Activated CD4-positive, alpha-beta T cell treated with anti-CD3 and anti-CD28 coated beads, Interleukin-2, amount 50 U/mL, for 1 hour (primary cell): ENCODE data around the gene STARD5.
A peak's percentile ranks its signal among the peaks of the same experiment; 100 is the strongest.
"Not testable (repeated sequence)": the region's sequence is repeated elsewhere in the genome, so short reads cannot be mapped to it uniquely, and the experiment has no call there.

Experiments
- DNase-seq: peaks from one replicate; pipeline ENCODE4 v3.0.0-alpha.2; 2020

Gene STARD5

DNA sequence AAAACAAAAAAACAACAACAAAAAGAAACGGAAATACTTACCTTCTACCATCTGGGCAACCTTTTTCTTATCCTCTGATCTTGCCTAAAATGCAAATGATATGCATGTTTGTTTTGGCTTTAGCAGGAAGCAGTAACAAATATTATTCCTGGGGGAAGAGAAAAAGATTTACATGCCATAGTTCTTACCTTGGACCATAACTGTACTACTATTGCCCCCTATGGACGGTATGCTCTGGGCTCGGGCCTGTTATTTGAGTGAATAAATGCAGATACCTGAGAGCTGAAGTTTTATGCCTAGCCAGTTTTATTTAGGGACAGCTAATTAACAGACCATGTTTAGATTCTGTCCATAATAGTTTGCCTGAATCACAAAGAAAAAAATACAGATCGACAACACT, 12.6 kb upstream of the STARD5 start:
- DNase-seq = peak; percentile 24

DNA sequence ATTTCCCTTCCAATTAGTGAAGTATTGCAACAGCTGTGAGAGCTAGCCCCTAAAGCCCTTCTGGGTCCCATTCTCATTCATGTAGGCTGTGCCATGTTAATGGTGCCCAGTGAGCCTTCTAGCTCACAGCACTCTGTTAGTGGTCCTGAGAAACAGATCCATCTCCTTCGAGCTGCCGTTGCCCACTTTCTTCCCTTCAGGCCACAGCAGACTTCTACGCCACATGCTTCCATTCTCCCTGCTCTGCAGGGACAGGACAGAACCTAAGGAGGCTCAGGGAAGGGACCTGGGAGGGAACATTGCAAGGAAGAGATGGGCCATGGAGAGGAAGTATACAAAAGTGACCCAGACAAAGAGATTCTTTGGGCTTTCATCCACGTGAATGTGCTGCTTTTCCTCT, 11.7 kb upstream of the STARD5 start:
- no peak for DNase-seq

DNA sequence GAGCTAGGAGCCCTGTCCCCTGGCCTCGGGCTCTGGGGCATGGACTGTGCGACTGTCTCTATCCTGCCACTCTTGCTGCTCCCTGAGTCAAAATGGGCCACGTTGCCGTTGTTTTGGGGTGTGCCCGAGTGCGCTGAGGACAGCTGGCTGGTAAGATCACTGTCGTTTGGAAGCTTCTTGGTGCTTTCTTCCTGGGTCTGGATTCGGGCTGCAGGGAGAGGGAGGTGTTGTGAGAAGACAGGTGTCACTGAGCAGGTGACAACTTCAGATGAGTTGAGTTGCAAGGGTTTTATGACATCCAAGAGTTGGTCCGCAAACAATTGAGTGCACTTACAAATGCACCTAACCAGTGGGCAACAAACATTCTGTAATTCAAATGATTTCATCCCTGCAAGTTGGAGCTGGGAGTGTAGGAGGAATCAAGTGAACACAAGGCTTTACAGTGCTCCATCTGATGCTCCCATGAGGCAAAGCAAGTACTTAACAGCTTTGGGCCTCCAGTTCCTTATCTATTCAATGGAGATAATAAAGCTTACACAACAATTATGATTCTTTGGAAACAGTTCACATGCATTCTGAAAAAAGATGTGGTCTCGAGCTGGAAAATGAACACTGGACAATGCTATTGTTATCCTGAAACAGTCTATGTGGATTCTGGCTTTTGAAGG, 11.0 kb upstream of the STARD5 start:
- DNase-seq = no peak

DNA sequence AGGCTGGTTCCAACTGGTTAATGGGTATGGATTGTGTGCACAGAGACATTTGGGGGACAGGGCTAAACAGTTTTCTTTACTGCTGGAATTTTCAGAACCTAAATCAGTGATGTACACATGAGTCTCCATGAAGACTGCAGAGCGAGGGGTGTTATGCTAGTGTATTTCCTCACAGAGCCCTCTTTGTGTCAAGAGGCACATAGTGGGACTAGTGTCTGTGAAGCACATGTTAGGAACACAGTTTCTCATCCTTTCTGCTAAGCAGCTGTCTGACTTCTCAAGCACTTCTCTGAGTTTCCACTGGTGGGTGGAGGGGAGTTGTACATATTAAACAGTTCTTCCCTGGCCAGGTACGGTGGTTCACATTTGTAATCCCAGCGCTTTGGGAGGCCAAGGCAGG, 9.4 kb upstream of the STARD5 start:
- DNase-seq = no peak

DNA sequence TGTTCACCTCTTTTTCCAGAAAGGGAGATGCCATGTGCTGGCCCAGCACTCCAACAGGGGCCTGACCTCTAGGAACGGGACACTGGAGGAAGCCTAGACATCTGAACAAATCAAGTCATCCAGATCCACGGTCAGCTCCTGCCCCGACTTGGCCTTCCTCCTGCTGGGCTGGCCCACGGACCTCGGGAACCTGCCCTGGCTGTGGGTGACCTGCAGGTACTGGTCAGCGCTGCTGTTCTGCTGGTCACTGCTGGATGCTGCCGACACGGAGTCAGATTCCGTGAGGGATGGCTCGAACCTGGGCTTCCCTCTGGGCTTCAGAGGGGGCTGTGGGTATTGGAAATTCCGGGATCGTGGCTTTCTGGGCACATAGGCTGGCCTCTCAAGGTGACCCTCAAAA, 8.4 kb upstream of the STARD5 start:
- no peak for DNase-seq

DNA sequence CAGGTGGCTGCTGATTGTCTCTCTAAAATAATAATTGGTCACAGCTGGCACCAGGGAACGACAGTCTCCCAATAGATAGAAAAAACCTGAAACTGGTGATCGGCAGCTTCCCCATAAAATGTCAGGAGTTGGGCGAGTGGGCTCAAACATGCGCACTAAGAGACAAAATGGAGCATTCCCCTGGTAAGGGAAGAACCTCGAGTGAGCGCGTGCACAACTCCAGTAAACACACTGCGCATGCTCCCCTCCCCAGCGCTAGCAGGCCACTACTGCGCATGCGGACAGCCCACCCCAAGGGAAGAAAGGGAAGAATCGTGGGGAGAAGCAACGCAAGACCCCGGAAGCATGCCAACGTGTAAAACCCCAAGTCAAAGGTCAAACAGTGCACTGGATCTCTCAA, 7.7 kb upstream of the STARD5 start:
- DNase-seq = no peak

DNA sequence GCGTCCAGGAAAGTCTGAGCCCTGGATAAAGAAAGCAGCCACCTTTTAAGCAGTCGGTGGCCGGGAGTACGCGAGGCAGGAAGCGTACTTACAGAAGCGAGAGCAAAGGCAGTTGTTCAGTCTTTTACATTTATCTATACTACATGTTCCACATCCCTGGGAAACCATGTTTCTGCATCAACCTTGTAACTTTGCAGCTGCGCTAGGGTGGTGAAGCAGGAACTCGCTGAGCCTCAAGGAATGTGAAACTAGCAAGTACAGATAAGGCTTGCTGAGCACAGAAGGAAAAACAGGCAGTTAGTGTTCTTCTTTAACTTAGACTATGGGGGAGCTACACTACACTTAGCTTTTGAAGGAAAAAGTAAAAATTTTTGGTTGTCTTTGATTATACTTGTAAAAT, 7.2 kb upstream of the STARD5 start:
- not testable (repeated sequence) for DNase-seq

DNA sequence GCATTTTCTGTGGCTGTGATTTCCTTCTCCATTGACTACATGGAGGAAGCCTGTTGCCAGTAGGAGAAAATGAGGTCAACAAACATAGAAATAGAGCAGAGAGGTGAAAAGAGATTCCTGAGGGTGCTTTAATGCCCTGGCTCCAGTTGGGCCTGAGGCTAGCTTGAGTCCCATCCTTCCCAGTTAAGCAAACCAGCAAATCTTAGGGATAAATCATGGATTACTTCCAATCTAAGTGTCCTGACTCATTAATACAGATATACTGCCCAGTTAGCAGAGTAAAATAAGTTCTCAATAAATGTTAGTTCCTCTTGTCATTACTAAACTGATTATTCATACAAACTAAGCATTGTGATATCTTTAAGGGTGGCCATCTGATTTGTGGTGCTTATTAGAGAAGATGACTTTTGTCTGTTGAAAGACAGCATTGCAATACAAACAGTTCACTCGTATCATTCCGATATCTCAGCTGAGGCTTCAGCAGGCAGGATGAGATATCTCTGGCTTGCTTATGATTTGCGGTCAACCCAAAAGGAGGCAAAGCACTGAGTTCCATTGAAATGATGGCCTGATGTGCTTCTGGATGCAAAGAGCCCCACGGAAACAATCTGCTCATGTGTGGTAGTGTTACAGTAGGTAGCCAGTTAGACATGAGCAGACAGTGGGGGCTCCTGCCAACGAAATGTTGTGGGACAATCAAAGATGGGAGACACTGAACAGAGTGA, 6.6 kb upstream of the STARD5 start:
- DNase-seq = no peak

DNA sequence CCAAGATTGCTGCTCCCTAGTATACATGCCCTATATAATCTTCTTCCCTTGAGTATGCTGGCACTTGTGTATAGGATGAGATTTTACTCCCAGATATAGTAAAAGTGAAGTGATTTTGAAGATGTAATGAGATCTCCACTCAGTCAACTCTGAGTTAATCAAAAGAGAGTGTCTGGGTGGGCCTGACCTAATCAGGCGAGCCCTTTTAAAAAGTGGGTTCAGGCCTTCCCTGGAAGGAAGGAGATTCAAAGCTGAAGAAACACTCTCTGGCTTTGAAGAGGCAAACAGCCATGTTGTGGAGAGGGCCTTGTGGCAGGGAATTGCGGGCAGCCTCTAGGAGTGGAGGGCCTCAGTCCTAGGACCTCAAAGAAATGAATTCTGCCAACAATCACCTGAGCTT, 5.5 kb upstream of the STARD5 start:
- no peak for DNase-seq

DNA sequence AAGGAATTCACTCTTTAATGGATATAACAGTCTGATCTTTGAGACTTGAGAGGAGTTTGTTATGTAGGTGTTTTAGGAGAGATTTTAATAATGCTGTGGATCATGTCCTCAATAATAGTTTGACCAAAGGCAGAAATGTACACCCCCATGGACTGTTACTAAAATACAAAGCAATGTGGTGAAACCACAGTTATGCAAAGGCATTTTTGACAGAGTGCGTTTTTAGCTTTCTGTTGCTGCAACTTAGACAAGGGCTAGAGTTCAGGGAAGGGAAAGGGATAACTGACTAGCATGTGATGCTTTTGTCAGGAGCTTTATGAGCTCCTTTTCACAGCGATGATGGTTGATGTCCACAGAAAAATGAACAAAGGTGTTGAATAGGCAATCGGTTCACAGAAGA, 3.6 kb upstream of the STARD5 start:
- no peak for DNase-seq

DNA sequence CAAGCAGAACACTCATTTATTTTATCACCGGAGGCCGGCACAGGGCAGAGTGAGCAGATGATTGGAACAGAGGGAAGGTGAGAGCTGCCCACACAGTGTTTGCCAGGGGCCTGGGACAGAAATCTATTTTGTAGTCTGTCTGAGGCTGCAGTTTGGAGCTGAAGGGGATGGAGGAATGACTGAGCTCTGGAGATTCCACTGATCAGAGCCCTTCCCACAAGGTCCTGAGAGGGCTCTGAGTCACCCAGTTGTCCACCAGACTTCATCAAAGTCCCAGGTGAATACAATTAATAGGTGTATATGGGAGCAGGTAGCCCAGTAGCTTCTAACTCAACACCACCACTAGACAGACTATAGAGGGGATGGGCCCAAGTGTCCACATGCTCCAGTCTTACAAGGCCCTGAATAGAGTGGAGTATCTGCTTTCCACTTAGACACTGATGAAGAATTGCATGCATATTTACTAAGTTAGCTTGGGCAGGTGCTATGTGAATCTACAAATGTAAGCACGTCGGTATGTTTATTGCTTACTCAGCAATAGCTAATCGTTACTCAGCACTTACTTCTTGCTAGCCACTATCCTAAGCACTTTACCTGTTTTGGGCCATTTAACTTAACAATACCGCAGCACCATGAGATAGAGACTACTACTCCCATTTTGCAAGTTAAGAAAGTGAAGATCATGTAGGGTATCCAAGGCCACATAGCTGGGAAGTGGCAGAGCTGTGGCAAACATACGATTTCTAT, 2.7 kb upstream of the STARD5 start:
- DNase-seq = no peak

DNA sequence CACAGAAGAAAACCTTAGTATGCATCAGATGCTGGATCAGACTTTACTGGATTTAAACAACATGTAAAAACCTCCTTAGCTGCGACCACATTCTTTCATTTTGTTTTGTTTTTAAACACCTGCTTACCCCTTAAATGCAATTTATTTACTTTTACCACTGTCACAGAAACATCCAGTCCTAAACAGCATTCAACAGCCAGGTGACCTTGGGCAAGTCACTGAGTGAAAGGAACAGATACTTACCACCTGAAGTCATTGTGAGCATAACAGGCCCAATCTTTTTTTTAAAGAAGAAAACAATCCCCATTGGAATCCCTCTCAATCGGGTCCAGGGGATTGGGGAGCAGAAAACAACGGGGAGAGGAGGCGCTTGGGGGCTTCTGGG, 390 bp downstream of the STARD5 start:
- DNase-seq = no peak

DNA sequence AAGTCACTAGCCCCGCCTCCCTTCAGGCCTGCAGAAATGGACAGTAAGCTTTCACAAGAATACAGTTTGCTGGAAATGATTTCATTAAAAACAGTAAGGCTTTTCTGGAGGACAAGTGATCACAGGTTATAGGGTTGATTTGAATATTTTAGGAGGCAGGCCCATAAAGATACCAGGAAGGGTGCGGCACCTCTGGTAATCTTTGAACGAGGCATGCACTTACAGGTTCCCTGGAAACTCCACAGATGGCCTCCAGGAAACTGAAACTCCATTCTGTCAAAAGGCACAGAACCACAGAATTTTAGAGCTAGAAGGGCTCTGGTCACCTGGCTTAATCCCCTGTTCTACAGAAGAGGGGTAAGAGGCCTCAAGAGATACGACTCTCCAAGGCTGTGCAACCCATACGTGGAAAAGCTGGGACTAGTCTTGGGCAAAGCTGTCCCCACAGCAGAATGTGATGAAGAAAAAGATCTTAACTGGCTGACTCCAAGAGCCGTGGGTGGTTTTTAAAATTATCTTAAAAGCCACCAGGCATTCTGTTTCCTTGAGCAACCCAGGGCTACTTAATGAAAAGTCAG, 1.2 kb downstream of the STARD5 start:
- no peak for DNase-seq

DNA sequence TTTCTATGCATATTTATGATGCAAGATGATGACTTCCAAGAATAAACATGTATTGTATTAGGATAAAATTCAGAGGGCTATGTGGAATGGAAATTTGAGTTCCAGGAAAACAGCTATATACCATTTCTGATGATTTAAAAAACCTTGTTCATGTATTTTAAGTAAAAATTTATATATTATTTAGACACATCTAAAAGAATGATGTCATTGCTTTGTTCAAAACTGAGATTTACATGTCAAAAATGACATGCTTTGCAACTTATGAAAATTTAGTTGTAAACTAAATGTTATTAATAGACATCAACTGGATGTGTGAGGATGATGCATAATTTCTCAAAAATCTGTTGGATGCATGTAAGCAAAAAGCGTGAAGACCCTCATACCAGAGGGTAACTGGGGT, 2.3 kb downstream of the STARD5 start:
- DNase-seq = no peak

DNA sequence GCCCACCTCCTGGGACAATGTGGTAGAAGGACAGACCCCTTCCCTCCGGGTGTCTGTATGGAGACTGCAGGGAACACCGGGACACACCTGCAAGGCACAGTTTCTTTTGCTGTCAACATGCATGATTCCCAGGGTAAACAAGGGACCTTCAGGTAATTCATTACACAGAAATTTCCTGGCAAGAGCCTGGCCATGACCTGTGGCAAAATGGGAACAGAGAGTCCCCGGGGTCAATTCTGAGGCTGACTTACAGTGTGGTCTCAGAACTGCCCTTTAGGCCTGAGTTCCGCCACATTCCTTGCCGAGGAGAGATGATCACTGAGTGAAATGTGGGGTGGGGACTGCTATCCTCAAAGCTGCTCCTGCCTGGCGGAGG, 6.3 kb downstream of the STARD5 start:
- no peak for DNase-seq

DNA sequence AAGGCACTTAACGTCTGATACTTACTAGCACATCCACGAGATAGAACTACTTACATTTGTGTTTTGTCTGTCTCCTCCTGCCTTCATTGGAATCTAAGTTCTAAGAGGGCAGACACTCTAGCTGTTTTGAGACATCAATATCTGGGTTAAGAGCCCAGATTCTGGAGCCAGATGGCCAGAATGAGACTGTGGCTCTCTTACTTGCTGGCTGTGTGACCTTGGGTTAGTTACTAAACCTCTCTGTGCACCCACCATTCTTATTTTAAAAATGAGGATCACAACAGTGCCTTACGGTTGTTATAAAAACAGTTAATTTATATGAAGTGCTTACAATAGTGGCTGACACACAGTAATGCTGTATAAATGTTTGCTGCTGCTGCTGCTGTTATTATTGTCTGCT, 7.7 kb downstream of the STARD5 start:
- no peak for DNase-seq

DNA sequence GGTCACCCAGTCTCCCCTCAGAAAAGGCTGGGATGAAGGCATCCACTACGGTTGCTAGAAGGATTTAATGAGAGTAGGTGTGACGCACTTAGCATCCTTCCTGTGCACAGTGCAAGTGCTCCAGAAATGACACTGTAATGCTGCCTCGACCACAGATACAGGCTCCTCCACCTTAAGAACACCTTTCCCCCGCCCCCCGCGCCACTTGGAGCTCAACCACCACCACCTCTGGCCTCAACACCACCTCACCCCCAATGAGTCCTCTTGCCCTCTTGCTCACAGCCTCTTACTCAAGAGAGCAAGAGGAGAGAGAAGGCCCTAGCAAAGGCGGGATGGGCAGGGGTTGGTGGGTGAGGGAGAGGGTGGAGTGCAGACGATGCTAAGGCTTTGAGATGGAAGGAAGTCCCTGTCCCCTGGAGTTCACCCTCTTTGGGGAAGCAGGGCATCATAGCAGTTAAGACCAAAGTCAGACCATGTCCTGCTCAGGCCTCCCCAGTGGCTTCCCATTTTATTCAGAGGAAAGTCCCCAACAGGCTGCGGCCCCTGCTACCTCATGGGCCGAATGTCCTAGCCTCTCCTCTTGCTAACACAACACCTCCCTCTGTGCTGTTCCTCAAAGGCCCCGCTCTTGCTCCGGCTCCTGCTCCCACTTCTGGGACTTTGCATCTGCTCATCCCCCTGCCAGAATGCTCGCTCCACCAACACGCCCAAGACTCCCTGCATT, 8.3 kb downstream of the STARD5 start:
- DNase-seq = no peak

DNA sequence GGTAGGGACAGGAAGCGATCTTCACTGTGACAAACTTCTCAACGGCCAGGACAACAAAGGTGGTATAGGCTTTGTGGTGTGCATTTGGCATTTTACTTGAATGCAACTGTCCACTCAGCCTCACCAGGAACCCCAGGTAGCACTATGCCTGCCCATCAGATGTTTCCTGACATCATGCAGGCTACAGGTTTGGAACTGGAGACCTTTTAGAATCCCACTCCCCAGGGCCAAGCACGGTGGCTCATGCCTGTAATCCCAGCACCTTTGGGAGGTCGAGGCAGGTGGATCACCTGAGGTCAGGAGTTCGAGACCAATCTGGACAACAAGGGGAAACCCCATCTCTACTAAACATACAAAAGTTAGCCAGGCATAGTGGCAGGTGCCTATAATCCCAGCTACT, 9.6 kb downstream of the STARD5 start:
- DNase-seq = no peak

DNA sequence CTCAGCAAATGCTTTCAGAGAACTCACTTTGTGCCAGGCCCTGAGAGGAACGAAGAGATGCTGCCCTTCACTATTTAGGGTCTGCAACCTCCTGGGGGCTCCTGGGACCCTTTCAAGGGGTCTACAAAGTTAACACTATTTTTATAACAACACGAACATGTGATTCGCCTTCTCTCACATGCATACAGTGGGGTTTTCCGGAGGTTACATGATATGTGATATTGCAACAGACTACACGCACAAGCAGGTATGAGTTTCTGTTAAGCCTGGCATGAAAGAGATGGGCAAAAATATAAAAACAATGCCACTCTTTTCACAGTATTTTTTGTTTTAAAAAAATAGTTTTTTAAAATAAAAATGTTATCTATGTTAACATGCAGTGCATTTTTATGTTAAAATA, 10.3 kb downstream of the STARD5 start:
- DNase-seq = no peak

DNA sequence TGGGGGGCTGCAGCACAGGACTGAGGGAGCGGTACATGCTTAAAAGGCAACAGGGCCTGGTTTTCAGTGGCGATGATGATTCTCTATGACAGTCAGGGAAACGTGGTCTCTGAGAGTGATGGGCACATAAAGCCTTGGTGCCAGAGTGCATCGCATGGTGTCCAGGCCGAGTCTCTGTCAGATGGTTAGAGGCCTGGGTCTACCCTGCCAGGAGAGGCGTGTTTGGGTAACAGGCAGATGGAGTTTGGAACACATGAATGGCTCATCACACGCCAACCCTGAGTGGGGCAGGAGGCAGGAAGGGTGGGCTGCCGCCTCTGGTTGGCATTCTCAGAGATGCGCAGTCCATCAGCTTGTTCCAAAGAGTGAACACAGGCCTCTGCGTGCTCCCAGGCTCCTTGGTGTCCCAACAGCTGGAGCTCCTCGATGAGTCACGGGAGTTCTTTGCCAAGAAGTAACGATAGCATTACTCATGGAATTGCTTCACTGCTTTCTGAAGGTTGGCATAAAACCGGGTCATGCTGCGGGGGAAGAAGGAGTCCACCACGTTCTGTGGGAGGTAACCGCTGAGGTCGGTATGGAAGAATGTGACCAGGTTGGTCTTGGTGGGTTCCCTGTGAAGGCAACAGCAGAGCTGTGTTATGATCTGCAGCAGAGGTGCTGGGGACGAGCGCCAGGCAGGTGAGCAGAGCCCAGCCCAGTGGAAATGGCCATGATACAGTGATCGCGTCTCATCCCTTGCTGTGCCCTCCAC, 11.0 kb downstream of the STARD5 start:
- DNase-seq = no peak

DNA sequence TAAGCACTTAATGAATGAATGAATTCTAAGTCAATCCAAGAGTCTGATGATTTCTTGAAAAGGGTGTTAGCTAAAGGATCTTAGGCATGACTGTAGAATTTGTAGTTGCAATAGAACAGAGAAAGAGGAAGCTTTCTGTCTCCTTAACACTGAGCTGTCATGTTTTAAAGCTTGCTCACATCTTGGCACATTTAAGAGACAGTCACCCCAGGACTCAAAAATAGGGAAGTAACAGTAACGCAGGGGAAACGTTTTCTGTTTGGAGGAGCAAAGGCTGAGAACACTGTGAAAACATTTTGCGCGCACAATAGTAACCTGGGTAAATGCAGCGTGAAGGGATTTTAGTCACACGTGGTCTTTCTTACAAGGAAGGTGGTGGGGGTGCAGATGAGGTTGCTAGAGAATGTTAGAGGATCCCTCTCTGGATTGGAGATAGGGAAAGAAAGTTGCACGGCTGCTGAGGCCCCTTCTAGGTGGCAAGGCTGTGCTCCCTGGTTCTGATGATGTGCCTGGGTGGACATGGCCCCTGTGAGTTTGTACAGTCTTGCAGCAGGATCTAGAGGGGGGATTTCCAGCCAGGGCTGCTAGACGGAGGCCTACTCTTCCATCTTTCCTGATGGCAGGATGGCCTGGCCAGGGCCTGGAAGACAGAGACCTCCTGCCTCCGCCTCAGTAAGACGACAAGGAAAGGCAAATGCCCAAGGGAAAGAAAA, 12.0 kb downstream of the STARD5 start:
- DNase-seq = no peak

DNA sequence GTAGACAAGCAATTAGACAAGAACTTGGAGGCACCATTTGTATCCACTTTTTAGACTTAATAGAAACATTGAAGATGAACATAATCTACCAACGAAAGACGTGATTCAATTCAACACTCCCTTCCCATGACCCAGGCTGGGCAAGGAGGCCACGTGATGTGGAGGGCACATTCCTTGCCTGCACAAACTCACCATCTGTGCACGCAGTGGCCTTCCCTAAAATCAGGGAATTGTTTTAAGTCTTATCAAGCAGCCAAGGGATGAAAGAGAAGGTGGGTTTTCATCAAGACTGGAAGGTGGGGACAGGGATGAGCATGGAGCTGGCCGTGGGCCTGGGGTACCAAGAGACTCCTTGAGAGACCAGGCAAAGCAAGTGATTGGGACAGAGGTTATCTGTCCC, 13.5 kb downstream of the STARD5 start:
- DNase-seq = no peak
